Ascending aorta (tissue), 2 donors: ENCODE data around the gene TPSD1. TPM values are rescaled to one million over a fixed set of nuclear protein-coding genes. Genes with fewer than 3 reads are reported as not detected.

Source experiments
- DNase-seq, 2 donors: peaks; one replicate each; pipeline ENCODE4 v3.0.0-alpha.2; 2019; ENCODE audit warnings: low spot score in 2 of 2
- H3K27ac ChIP-seq, 2 donors: fragments of 200-600 bp; sonication (generic); one replicate each; pipeline ENCODE4 v1.5.1; 2016 to 2017; ENCODE audit warnings: mild to moderate bottlenecking in 1 of 2
- H3K27me3 ChIP-seq: fragments of 200-600 bp; sonication (generic); one replicate; pipeline ENCODE4 v1.5.1; 2017
- H3K36me3 ChIP-seq, 2 donors: fragments of 200-600 bp; sonication (generic); one replicate each; pipeline ENCODE4 v1.5.1; 2016
- H3K4me1 ChIP-seq, 2 donors: fragments of 200-600 bp; sonication (generic); one replicate each; pipeline ENCODE4 v1.5.1; 2016 to 2017; ENCODE audit warnings: mild to moderate bottlenecking in 1 of 2
- H3K4me3 ChIP-seq, 2 donors: fragments of 200-600 bp; sonication (generic); one replicate each; pipeline ENCODE4 v1.5.1; 2016 to 2017; ENCODE audit warnings: mild to moderate bottlenecking in 1 of 2
- H3K9me3 ChIP-seq, 2 donors: fragments of 200-600 bp; sonication (generic); one replicate each; pipeline ENCODE4 v1.5.1; 2016
- CTCF ChIP-seq, 3 experiments: fragments of 200-600 bp in 2 of 3; fragments of 450-650 bp in 1 of 3; sonication (generic) in 2 of 3; IDR thresholded peaks; one replicate each; pipeline ENCODE4 v1.5.1; 2016 to 2019; ENCODE audit warnings: antibody characterized with exemption in 3 of 3, mild to moderate bottlenecking in 1 of 3, moderate library complexity in 1 of 3
- intact Hi-C: fragments of 100-400 bp; cut with DNase I; formaldehyde crosslinking; loops from one replicate; pipeline ENCODE4 v1.15.1; 2023
- total RNA-seq: library from RNA; depleted of rRNA; stranded (reverse); fragments of >200 nt; gene quantifications from one replicate; pipeline ENCODE4 v1.1.0, GENCODE V29; 2016

The TPSD1 gene
- total RNA-seq, 1 donor from 2014 or later = 20.8 TPM

DNA sequence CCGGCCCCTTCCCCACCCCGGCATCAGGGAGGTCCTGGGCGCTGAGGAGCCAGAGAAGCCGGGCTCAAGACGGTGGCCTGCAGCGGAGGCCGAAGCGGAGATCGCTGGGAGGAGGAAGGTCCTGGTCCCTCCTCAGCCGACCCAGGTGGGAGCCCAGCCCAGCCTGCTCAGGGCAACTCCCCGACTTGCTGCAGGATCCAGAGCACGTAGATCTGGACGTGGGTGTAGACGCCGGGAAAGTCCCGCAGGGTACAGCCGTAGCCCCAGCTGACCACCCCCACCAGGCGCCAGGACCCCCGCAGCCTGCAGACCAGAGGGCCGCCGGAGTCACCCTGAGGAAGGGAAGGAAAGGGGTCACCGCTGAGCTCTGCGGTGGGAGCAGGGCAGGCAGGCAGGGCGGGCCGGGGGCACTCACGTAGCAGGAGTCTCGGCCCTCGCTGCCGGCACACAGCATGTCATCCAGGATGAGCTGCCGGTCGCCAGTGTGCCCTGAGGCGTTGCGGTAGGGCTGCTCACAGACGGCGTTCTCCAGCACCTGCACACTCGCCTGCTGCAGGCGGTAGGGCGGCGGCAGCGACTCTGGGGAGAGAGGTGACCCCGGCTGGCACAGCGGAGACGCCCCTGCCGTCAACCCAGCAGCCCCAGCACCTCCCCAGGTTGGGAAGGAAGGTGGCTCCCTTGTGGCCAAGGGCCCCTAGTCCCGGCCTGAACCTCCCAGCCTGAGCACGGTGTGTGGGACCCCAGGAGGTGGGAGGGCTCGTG is 5.4 kb downstream of the TPSD1 start:
- intact Hi-C loops = loop anchor here (10.0 kb wide), 1 partner anchor 47 kb away; no protein-coding TSS in a partner anchor
- DNase-seq = no peak
- H3K27ac ChIP-seq = no peak overlapping the region
- no peaks in the 10 kb centered on the region for H3K27me3 ChIP-seq
- TF ChIP-seq CTCF (IDR thresholded peaks at IDR 0.05) = no peak
- no peaks in the 10 kb centered on the region for H3K9me3 ChIP-seq
- H3K4me1 ChIP-seq = no peaks in the 10 kb centered on the region
- H3K4me3 ChIP-seq = no peak overlapping the region
- H3K36me3 ChIP-seq = no peaks in the 10 kb centered on the region

- Histone ChIP-seq H3K9me3 (no peaks in the 10 kb centered on the region), H3K36me3 (no peaks in the 10 kb centered on the region), H3K4me3 (no peak overlapping the region), H3K4me1 (no peaks in the 10 kb centered on the region), H3K27me3 (no peaks in the 10 kb centered on the region), H3K27ac (no peak overlapping the region)
- DNase-seq = no peak
- intact Hi-C loops = loop anchor here (10.0 kb wide), 1 partner anchor 48 kb away; no protein-coding TSS in a partner anchor
- no peak for TF ChIP-seq CTCF (IDR thresholded peaks at IDR 0.05)
Measured at GRCh38 chr16:1262210-1262845, 6.5 kb downstream of the TPSD1 start.

GRCh38 chr16:1262846-1263221 is 7.0 kb downstream of the TPSD1 start:
- no peak overlapping the region for H3K27ac ChIP-seq
- no peaks in the 10 kb centered on the region for H3K36me3 ChIP-seq
- no peaks in the 10 kb centered on the region for H3K4me1 ChIP-seq
- H3K9me3 ChIP-seq = no peaks in the 10 kb centered on the region
- no peak for DNase-seq
- intact Hi-C loops = loop anchor here (10.0 kb wide), 1 partner anchor 48 kb away; no protein-coding TSS in a partner anchor
- no peak overlapping the region for H3K4me3 ChIP-seq
- H3K27me3 ChIP-seq = no peaks in the 10 kb centered on the region
- TF ChIP-seq CTCF (IDR thresholded peaks at IDR 0.05) = no peak

- no peaks in the 10 kb centered on the region for H3K9me3 ChIP-seq
- no peaks in the 10 kb centered on the region for H3K36me3 ChIP-seq
- no peak overlapping the region for H3K27ac ChIP-seq
- no peaks in the 10 kb centered on the region for H3K4me1 ChIP-seq
- intact Hi-C loops = loop anchor here (10.0 kb wide), 1 partner anchor 49 kb away; no protein-coding TSS in a partner anchor
- no peak overlapping the region for H3K4me3 ChIP-seq
- no peaks in the 10 kb centered on the region for H3K27me3 ChIP-seq
- DNase-seq = no peak
- no peak for TF ChIP-seq CTCF (IDR thresholded peaks at IDR 0.05)
Measured at GRCh38 chr16:1263591-1264344, 7.9 kb downstream of the TPSD1 start.

DNA sequence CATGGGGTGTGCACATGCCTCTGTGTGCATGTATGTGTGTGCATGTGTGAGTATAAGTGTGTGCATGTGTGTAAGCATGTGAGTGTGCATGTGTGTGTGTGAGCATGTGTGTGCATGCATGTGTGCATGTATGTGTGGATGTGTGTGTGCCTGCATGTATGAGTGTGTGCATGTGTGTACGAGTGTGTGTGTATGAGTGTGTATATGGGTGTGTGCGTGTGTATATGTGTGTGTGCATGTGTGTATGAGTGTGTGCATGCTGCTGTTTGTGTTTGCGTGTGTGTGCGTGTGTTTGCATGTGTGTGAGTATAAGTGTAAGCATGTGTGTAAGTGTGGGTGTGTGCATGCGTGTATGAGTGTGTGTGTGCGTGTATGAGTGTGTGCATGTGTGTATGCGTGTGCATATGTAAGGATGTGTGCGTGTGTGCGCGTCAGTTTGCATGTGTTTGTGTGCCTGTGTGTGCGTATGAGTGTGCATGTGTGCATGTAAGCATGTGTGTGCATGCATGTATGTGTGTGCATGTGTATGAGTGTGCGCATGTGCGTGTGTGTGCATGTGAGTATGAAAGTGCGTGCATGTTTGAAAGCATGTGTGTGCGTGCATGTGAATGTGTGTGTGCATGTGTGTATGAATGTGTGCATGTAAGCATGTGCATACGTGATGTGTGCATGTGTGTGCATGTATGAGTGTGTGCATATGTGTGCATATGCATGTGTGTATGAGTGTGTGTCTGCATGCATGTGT is 8.6 kb downstream of the TPSD1 start:
- intact Hi-C loops = loop anchor here (10.0 kb wide), 1 partner anchor 50 kb away; no protein-coding TSS in a partner anchor
- no peaks in the 10 kb centered on the region for H3K27me3 ChIP-seq
- H3K36me3 ChIP-seq = no peaks in the 10 kb centered on the region
- H3K27ac ChIP-seq = no peak overlapping the region
- no peaks in the 10 kb centered on the region for H3K4me1 ChIP-seq
- no peak overlapping the region for H3K4me3 ChIP-seq
- DNase-seq = no peak
- no peaks in the 10 kb centered on the region for H3K9me3 ChIP-seq
- no peak for TF ChIP-seq CTCF (IDR thresholded peaks at IDR 0.05)
